ENCODE measurements around the gene SH3PXD2A.

SH3PXD2A gene

DNA sequence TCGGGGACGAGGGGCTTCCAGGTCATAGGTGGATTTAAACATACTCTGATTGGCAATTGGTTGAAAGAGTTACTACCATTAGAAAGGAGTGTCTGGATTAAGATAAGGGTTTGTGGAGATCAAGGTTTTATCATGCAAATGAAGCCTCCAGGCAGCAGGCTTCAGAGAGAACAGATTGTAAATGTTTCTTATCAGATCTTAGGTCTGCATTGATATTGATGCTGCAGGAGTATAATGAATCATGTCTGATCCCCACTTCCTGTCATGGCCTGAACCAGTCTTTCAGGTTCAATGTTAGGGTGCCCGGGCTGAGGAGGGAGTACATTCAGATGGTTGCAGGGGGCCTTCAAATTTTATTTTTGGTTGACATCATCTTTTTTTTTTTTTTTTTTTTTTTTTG, 51.4 kb downstream of the SH3PXD2A start:
- TF ChIP-seq, protein P1, sequence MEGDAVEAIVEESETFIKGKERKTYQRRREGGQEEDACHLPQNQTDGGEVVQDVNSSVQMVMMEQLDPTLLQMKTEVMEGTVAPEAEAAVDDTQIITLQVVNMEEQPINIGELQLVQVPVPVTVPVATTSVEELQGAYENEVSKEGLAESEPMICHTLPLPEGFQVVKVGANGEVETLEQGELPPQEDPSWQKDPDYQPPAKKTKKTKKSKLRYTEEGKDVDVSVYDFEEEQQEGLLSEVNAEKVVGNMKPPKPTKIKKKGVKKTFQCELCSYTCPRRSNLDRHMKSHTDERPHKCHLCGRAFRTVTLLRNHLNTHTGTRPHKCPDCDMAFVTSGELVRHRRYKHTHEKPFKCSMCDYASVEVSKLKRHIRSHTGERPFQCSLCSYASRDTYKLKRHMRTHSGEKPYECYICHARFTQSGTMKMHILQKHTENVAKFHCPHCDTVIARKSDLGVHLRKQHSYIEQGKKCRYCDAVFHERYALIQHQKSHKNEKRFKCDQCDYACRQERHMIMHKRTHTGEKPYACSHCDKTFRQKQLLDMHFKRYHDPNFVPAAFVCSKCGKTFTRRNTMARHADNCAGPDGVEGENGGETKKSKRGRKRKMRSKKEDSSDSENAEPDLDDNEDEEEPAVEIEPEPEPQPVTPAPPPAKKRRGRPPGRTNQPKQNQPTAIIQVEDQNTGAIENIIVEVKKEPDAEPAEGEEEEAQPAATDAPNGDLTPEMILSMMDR (IDR thresholded peaks at IDR 0.05): no peak

GRCh38 chr10:103802637-103803353, 52.6 kb downstream of the SH3PXD2A start:
- TF ChIP-seq, protein P1 (IDR thresholded peaks at IDR 0.05): no peak

- TF ChIP-seq, protein P1 (IDR thresholded peaks at IDR 0.05): no peak
Measured at GRCh38 chr10:103802081-103802480, 53.3 kb downstream of the SH3PXD2A start.

DNA sequence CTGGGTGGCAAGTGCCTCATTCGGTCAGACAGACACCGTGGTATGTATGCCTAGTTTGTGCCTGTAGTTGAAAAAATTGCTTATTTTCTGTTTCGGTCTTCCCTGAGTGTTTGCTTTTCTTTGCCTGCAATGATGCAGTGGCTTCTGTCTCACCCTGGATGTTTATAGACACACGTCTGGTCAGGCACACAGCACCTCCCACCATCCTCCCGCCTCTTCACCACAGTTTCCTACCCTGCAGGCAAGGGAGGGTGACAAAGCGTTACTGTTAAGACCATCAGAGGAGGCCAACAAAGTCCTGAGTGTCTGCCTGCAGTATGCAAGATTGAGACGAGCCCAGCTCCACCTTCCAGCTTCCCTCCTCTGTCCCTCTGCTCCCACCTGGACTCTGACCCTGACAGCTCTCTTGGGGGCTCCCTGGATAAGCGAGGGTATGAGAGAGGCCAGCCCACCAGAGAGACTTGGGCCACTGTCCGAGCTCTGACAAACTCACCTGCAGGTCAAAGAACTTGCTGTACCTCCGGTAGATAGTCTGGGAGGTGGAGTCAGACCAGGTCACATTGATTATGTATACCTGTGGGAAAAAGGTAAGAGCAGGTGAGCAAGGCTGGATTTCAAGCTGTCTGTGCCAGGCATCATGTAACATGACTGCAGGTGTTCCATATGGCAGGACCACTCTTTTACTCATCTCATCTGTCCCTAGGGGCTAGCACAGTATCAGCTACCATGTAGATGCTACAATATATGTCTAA, 54.4 kb downstream of the SH3PXD2A start:
- TF ChIP-seq, protein P1 (IDR thresholded peaks at IDR 0.05): no peak

DNA sequence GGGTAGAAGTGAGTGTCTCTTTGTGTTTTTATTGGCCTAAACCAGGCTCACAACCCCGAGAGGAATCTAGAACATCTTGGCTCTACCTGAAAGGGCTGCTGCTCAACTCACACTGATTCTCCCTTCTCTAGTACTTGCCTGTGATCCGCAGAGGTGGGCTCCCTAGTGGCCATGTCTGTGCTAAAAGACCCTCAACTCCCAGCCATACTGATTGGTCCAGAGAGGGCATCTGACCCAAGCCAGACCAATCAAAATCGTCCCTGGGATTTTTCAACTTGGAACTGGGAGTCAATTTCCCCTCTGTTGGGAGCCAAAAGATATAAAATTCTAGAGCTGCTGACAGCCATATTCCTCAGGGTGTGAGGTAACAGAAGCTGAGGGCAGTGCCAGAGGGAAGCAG, 55.3 kb downstream of the SH3PXD2A start:
- TF ChIP-seq, protein P1 (IDR thresholded peaks at IDR 0.05): no peak

DNA sequence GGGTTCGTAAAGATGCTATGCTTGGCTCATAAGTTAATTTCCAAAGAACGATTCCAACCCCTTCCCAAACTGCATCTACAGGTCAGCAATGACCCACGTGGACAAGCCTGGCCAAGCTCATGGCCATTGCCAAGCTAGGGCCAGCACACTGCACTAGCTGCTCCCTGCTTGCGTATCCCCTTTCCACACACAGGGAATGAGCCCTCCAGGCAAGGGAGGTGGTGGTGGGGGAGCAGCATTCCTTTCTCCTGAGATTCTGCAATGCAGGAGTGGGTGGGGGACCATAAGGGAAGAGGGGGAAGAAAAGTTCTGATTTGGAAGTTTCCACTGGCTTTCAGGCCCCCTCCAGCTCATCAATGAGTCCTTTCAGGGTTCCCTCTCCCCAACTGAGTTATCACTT, 56.0 kb downstream of the SH3PXD2A start:
- TF ChIP-seq, protein P1 (IDR thresholded peaks at IDR 0.05): no peak

GRCh38 chr10:103798511-103798910, 56.9 kb downstream of the SH3PXD2A start:
- TF ChIP-seq, protein P1 (IDR thresholded peaks at IDR 0.05): no peak
